Measurements from ENCODE around the gene C19orf12.

GRCh38 chr19:29675120-29675649 is 39.9 kb downstream of the C19orf12 start:
- no peak for TF ChIP-seq ZFP30 (CRISPR knock-in tag; IDR thresholded peaks at IDR 0.05)
- TF ChIP-seq ZNF565 (CRISPR knock-in tag; conservative IDR thresholded peaks at IDR 0.05; ENCODE audit: low read depth): no peak
- TF ChIP-seq CREB5 (CRISPR knock-in tag; IDR thresholded peaks at IDR 0.05; ENCODE audit: low read depth): no peak
- no peak for TF ChIP-seq ZC3H10 (CRISPR knock-in tag; IDR thresholded peaks at IDR 0.05)

All from SK-N-SH treated with all-trans-retinoic acid at 6 μM for 48 hours (cell line).